HG03520 (cell line): ENCODE results near the gene GALNT4.

Experiments used
- ATAC-seq: cut with Tn5 transposase; IDR thresholded peaks from one replicate; pipeline ENCODE4 v1.9.1; 2021; ENCODE audit warnings: mild to moderate bottlenecking, moderate library complexity; ENCODE audit not compliant: unreplicated experiment

Gene GALNT4

GRCh38 chr12:89537389-89537788, 12.8 kb upstream of the GALNT4 start:
- ATAC-seq = no peak

GRCh38 chr12:89529738-89530137, 5.1 kb upstream of the GALNT4 start:
- ATAC-seq = peak; percentile 25

- ATAC-seq = no peak
Measured at GRCh38 chr12:89528434-89528833, 3.8 kb upstream of the GALNT4 start.

- ATAC-seq = peak; percentile 52
Measured at GRCh38 chr12:89525824-89526770, 1.5 kb upstream of the GALNT4 start, which contains the start of gene POC1B. POC1B (minus strand) TSS chr12:89526047; CDS start chr12:89525895, 152 bp downstream.

- ATAC-seq = peak; percentile 24
Measured at GRCh38 chr12:89525305-89525823, 768 bp upstream of the GALNT4 start.

GRCh38 chr12:89523843-89524540, 604 bp downstream of the GALNT4 start:
- ATAC-seq = no peak

GRCh38 chr12:89523393-89523792, 1.2 kb downstream of the GALNT4 start:
- ATAC-seq = no peak

- ATAC-seq = no peak
Measured at GRCh38 chr12:89521364-89522223, 3.0 kb downstream of the GALNT4 start.

GRCh38 chr12:89517720-89518119, 6.9 kb downstream of the GALNT4 start:
- ATAC-seq = no peak

- ATAC-seq = no peak
Measured at GRCh38 chr12:89516633-89517032, 8.0 kb downstream of the GALNT4 start.

- ATAC-seq = peak; percentile 76
Measured at GRCh38 chr12:89514751-89515150, 9.8 kb downstream of the GALNT4 start.

- ATAC-seq = no peak
Measured at GRCh38 chr12:89513544-89513943, 11.1 kb downstream of the GALNT4 start.

- ATAC-seq = no peak
Measured at GRCh38 chr12:89507015-89507824, 17.4 kb downstream of the GALNT4 start.

GRCh38 chr12:89506050-89506449, 18.5 kb downstream of the GALNT4 start:
- no peak for ATAC-seq

GRCh38 chr12:89504560-89505346, 19.8 kb downstream of the GALNT4 start:
- ATAC-seq = no peak

GRCh38 chr12:89501793-89502192, 22.8 kb downstream of the GALNT4 start:
- no peak for ATAC-seq

- ATAC-seq = no peak
Measured at GRCh38 chr12:89499857-89500256, 24.7 kb downstream of the GALNT4 start.

GRCh38 chr12:89497467-89497866, 27.1 kb downstream of the GALNT4 start:
- ATAC-seq = no peak

- no peak for ATAC-seq
Measured at GRCh38 chr12:89497005-89497404, 27.6 kb downstream of the GALNT4 start.
